IMR-90 (cell line): Measurements from ENCODE around the gene UNC5B. TPM values are rescaled to one million over a fixed set of nuclear protein-coding genes. Genes with fewer than 3 reads are reported as not detected.

Source experiments
- ATAC-seq: fragments of 200-7000 bp; cut with Tn5 transposase; 2 replicates; pipeline ENCODE4 v1.9.1; 2020; ENCODE audit warnings: low read depth, mild to moderate bottlenecking, moderate library complexity
- BruUV-seq: library from RNA; stranded (reverse); fragments of 400-500 nt; replicated peaks from 2 replicates; lab custom pipeline; 2021; lab: Mats Ljungman, UMichigan
- CTCF ChIA-PET: fragments of 300-600 bp; formaldehyde crosslinking; extraction: SDS; loops from one replicate; lab custom pipeline; 2021; ENCODE audit warnings: antibody characterized with exemption; lab: Yijun Ruan, JAX
- POLR2A ChIA-PET: fragments of 300-600 bp; sonication (Branson Sonifier 250); formaldehyde crosslinking; loops from one replicate; lab custom pipeline; 2022; ENCODE audit warnings: antibody characterized with exemption; ENCODE audit not compliant: unreplicated experiment; lab: Charles Lee
- DNase-seq: peaks from one replicate; pipeline ENCODE4 v3.0.0; 2013
- H2AFZ ChIP-seq: replicated peaks from 2 replicates; pipeline ENCODE3; 2013; ENCODE audit warnings: low read length, mild to moderate bottlenecking; ENCODE audit not compliant: poor library complexity
- H2AK5ac ChIP-seq: 2 replicates; pipeline ENCODE4 v1.6.1; 2013; ENCODE audit warnings: low read depth, low read length, inconsistent platforms
- H2AK9ac ChIP-seq: replicated peaks from 2 replicates; pipeline ENCODE3; 2013; ENCODE audit warnings: mild to moderate bottlenecking, low read depth, low read length, moderate library complexity; ENCODE audit not compliant: poor library complexity
- H2BK120ac ChIP-seq: 2 replicates; pipeline ENCODE4 v1.6.1; 2013; ENCODE audit warnings: low read depth, low read length, inconsistent platforms
- H2BK15ac ChIP-seq: 3 replicates; pipeline ENCODE4 v1.6.1; 2013; ENCODE audit warnings: low read depth, low read length, inconsistent platforms
- H2BK20ac ChIP-seq: 2 replicates; pipeline ENCODE4 v1.6.1; 2013; ENCODE audit warnings: low read depth, mild to moderate bottlenecking, inconsistent platforms, low read length, moderate library complexity
- H2BK5ac ChIP-seq: 2 replicates; pipeline ENCODE4 v1.6.1; 2013; ENCODE audit warnings: mild to moderate bottlenecking, low read depth, low read length, inconsistent platforms; ENCODE audit not compliant: poor library complexity, severe bottlenecking
- H3K14ac ChIP-seq: replicated peaks from 2 replicates; pipeline ENCODE4 v1.6.1; 2013; ENCODE audit warnings: low read depth, low read length, inconsistent platforms
- H3K18ac ChIP-seq: 2 replicates; pipeline ENCODE4 v1.6.1; 2013; ENCODE audit warnings: low read depth, low read length, control low read depth
- H3K23ac ChIP-seq: 2 replicates; pipeline ENCODE4 v1.6.1; 2013; ENCODE audit warnings: low read depth, low read length, inconsistent platforms
- H3K27ac ChIP-seq: 2 replicates; pipeline ENCODE4 v1.5.1; 2013; ENCODE audit warnings: mild to moderate bottlenecking, control low read depth, low read length; ENCODE audit not compliant: insufficient read depth
- H3K27me3 ChIP-seq: 2 replicates; pipeline ENCODE4 v1.6.1; 2013; ENCODE audit warnings: low read length; ENCODE audit not compliant: control insufficient read depth, insufficient read depth
- H3K36me3 ChIP-seq: 2 replicates; pipeline ENCODE4 v1.6.1; 2013; ENCODE audit warnings: low read length, mixed read lengths; ENCODE audit not compliant: control insufficient read depth, insufficient read depth
- H3K4ac ChIP-seq: 2 replicates; pipeline ENCODE4 v1.6.1; 2013; ENCODE audit warnings: low read depth, low read length, inconsistent platforms
- H3K4me1 ChIP-seq: 2 replicates; pipeline ENCODE4 v1.6.1; 2013; ENCODE audit warnings: low read length, mixed read lengths; ENCODE audit not compliant: control insufficient read depth, insufficient read depth
- H3K4me2 ChIP-seq: 2 replicates; pipeline ENCODE4 v1.6.1; 2013; ENCODE audit warnings: low read depth, mild to moderate bottlenecking, control low read depth, low read length, moderate library complexity
- H3K4me3 ChIP-seq: 2 replicates; pipeline ENCODE4 v1.5.1; 2013; ENCODE audit warnings: low read depth, mild to moderate bottlenecking, control low read depth, low read length, moderate library complexity; ENCODE audit not compliant: insufficient read depth
- H3K56ac ChIP-seq: 2 replicates; pipeline ENCODE4 v1.6.1; 2013; ENCODE audit warnings: low read length, inconsistent platforms; ENCODE audit not compliant: insufficient read depth; ENCODE audit errors: extremely low read depth
- H3K79me1 ChIP-seq, 2 experiments: 2 replicates each; pipeline ENCODE4 v1.6.1; 2013; ENCODE audit warnings: low read length in 2 of 2, inconsistent platforms in 1 of 2, low read depth in 1 of 2
- H3K9ac ChIP-seq: 2 replicates; pipeline ENCODE4 v1.6.1; 2013; ENCODE audit warnings: low read depth, low read length, control low read depth
- H3K9me1 ChIP-seq: 2 replicates; pipeline ENCODE4 v1.6.1; 2013; ENCODE audit warnings: low read length, inconsistent platforms; ENCODE audit not compliant: insufficient read depth
- H3K9me3 ChIP-seq: 2 replicates; pipeline ENCODE4 v1.6.1; 2013; ENCODE audit warnings: low read length; ENCODE audit not compliant: control insufficient read depth, insufficient read depth
- H4K20me1 ChIP-seq: 2 replicates; pipeline ENCODE4 v1.6.1; 2013; ENCODE audit warnings: low read length, inconsistent platforms; ENCODE audit not compliant: insufficient read depth
- H4K5ac ChIP-seq: 2 replicates; pipeline ENCODE4 v1.6.1; 2013; ENCODE audit warnings: mild to moderate bottlenecking, low read depth, low read length, control low read depth
- H4K8ac ChIP-seq, 2 experiments: 2 replicates each; pipeline ENCODE4 v1.6.1; 2013; ENCODE audit warnings: low read depth in 2 of 2, low read length in 2 of 2, control low read depth in 1 of 2, inconsistent platforms in 1 of 2
- H4K91ac ChIP-seq: 2 replicates; pipeline ENCODE4 v1.6.1; 2013; ENCODE audit warnings: low read depth, low read length, inconsistent platforms; ENCODE audit not compliant: insufficient read depth
- FOS ChIP-seq: fragments of 150-350 bp; IDR thresholded peaks from 2 replicates; pipeline ENCODE4 v1.6.1; 2016; ENCODE audit warnings: low read depth, low read length
- MAZ ChIP-seq: IDR thresholded peaks from 2 replicates; pipeline ENCODE4 v1.6.1; 2012; ENCODE audit warnings: low read depth, mild to moderate bottlenecking, low read length, improper control_type of control experiment, moderate library complexity, borderline replicate concordance
- NFE2L2 ChIP-seq: fragments of 150-350 bp; IDR thresholded peaks from 2 replicates; pipeline ENCODE4 v1.6.1; 2016; ENCODE audit warnings: low read depth, mild to moderate bottlenecking, low read length
- POLR2A ChIP-seq: IDR thresholded peaks from 2 replicates; pipeline ENCODE4 v1.6.1; 2012; ENCODE audit warnings: mild to moderate bottlenecking, low read depth, low read length
- WGBS, 2 experiments: methylation state at CpG; one replicate each; pipeline versions ENCODE4 v1.1.5 to v1.1.7; 2013; ENCODE audit warnings: missing lambda C conversion rate in 2 of 2; ENCODE audit not compliant: insufficient read length in 1 of 2; ENCODE audit errors: extremely low coverage in 2 of 2; 5-methylcytosine and 5-hydroxymethylcytosine counted together
- dilution Hi-C: fragments of 300-500 bp; cut with HindIII; formaldehyde crosslinking; loops from one replicate; pipeline ENCODE4 v1.14.3; 2018; ENCODE audit warnings: low sequenced_read_pairs; ENCODE audit not compliant: unreplicated experiment
- in situ Hi-C: fragments of 300-500 bp; cut with MboI; formaldehyde crosslinking; loops from 3 replicates; pipeline ENCODE4 v1.14.3; 2019; ENCODE audit warnings: low sequenced_read_pairs, inconsistent platforms, mixed read lengths
- intact Hi-C: fragments of 100-400 bp; cut with micrococcal nuclease; formaldehyde crosslinking; loops from 2 replicates; pipeline ENCODE4 v1.10.0; 2022
- polyA plus RNA-seq, 3 experiments: library from polyadenylated mRNA; depleted of rRNA; stranded (reverse); fragments of >200 nt; gene quantifications; 2 replicates each; pipeline ENCODE4 v1.2.3, GENCODE V29; 2012; ENCODE audit warnings: low replicate concordance in 1 of 3
- total RNA-seq: library from RNA; depleted of rRNA; stranded (reverse); fragments of >200 nt; gene quantifications from 2 replicates; pipeline ENCODE4 v1.2.3, GENCODE V29; 2012

UNC5B gene
- total and polyA plus RNA-seq, 2 of the 4 experiments (the other 2 are of a cell fraction), result 1.6 to 4.2 TPM

GRCh38 chr10:71239131-71239915 lies 27.0 kb downstream of the UNC5B start:
- no peak overlapping the region for H4K91ac ChIP-seq
- no peak overlapping the region for H2BK120ac ChIP-seq
- H2BK15ac ChIP-seq, result no peak overlapping the region
- H3K4ac ChIP-seq, result no peak overlapping the region
- no peak overlapping the region for H4K8ac ChIP-seq
- H4K5ac ChIP-seq, result no peak overlapping the region
- WGBS, 2 experiments, result no CpG with 5 or more reads among the region's 13 CpGs
- H2BK5ac ChIP-seq, result no peak overlapping the region
- dilution Hi-C loops, result no loop called here
- no peak overlapping the region for H3K23ac ChIP-seq
- TF ChIP-seq MAZ (no peak), NFE2L2 (no peak), POLR2A (no peak), FOS (no peak)
- no peaks in the 10 kb centered on the region for H3K9me3 ChIP-seq
- H3K4me2 ChIP-seq, result no peak overlapping the region
- intact Hi-C loops, result no loop called here
- no peak overlapping the region for H3K18ac ChIP-seq
- H2BK20ac ChIP-seq, result no peak overlapping the region
- ChIA-PET CTCF (no interaction called here), POLR2A (no interaction called here)
- no peak overlapping the region for H3K4me3 ChIP-seq
- no peak overlapping the region for H2AK5ac ChIP-seq
- H4K20me1 ChIP-seq, result peaks cover 6% of the 10 kb centered on the region
- no TSS peak for BruUV-seq
- H3K27ac ChIP-seq, result no peak overlapping the region
- H3K27me3 ChIP-seq, result no peaks in the 10 kb centered on the region
- H2AK9ac ChIP-seq, result no peak overlapping the region
- no peak overlapping the region for H2AFZ ChIP-seq
- H3K4me1 ChIP-seq, result peaks cover 32% of the 10 kb centered on the region
- H3K56ac ChIP-seq, result no peak overlapping the region
- DNase-seq (no peak), ATAC-seq (no peak)
- peaks cover 29% of the 10 kb centered on the region for H3K9me1 ChIP-seq
- no peak overlapping the region for H3K9ac ChIP-seq
- H3K79me1 ChIP-seq, result peaks cover 0 to 24% of the 10 kb centered on the region in 2 experiments; a peak in 2 of 4 replicates
- in situ Hi-C loops, result no loop called here
- H3K14ac ChIP-seq, result peak overlapping the region; percentile 15; the same call in 1 of the 2 replicates
- no peaks in the 10 kb centered on the region for H3K36me3 ChIP-seq
